HS-5 (cell line): Measurements from ENCODE around the gene ACSF2.
"Not testable (repeated sequence)": the region's sequence is repeated elsewhere in the genome, so short reads cannot be mapped to it uniquely, and the experiment has no call there.

Experiments used
- DNase-seq: peaks from one replicate; pipeline ENCODE4 v3.0.0-alpha.2; 2012; ENCODE audit warnings: low read depth

Gene ACSF2

GRCh38 chr17:50412188-50412732 is 13.8 kb upstream of the ACSF2 start:
- DNase-seq = no peak

DNA sequence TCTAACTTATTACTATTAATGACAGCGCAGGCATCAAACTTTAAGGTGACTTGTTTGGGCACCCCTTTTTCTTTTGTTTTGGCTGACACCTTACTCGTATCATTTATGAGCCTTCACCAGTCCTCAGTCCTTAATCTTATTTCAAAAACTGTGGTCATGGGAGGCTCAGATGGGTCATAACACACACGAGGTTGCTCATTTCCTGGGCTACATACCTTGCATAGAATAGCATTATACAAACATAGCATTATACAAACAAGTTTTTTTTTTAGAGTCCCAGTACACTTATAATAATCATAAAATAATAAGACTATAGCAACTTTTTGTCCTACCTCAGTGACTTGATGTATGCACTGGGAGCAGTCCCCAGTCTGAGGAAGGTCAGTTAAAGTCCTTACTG is 11.2 kb upstream of the ACSF2 start:
- no peak for DNase-seq

- DNase-seq = not testable (repeated sequence)
Measured at GRCh38 chr17:50419577-50419976, 6.4 kb upstream of the ACSF2 start.

GRCh38 chr17:50420419-50421112 is 5.5 kb upstream of the ACSF2 start:
- no peak for DNase-seq

DNA sequence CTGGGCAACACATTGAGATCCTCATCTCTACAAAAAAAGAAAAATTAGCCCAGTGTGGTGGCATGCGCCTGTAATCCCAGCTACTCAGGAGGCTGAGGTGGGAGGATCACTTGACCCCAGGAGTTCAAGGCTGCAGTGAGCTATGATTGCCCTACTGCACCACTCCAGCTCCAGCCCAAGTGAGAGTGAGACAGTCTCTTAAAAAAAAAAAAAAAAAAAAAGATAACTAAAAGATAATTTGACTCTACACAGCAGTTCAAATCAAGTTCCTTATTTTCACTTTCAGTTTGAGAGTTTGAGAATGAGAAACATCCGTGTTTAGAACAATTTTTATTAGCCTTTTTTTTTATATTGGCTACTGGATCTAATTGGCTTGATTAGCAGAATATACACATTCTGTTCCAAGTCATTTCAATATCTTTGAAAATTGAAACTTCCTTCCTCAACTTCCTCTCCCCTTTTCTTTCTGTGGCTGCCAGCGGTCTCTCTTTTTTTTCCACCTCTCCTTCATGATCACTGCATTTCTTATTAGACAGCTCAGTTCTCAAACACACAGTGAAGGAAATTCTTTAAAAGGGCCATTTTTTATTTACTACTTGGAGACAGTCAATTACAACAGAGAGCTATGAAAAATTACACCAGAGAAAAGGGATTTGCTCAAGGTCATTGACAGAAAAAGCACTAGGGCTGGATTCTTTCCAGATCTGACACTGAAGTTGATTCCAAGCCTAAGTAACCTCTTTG is 4.5 kb upstream of the ACSF2 start:
- no peak for DNase-seq

- no peak for DNase-seq
Measured at GRCh38 chr17:50422738-50423137, 3.3 kb upstream of the ACSF2 start.

GRCh38 chr17:50423553-50424159 is 2.4 kb upstream of the ACSF2 start:
- DNase-seq = peak; percentile 96

GRCh38 chr17:50424246-50424995 is 1.6 kb upstream of the ACSF2 start:
- DNase-seq = no peak

DNA sequence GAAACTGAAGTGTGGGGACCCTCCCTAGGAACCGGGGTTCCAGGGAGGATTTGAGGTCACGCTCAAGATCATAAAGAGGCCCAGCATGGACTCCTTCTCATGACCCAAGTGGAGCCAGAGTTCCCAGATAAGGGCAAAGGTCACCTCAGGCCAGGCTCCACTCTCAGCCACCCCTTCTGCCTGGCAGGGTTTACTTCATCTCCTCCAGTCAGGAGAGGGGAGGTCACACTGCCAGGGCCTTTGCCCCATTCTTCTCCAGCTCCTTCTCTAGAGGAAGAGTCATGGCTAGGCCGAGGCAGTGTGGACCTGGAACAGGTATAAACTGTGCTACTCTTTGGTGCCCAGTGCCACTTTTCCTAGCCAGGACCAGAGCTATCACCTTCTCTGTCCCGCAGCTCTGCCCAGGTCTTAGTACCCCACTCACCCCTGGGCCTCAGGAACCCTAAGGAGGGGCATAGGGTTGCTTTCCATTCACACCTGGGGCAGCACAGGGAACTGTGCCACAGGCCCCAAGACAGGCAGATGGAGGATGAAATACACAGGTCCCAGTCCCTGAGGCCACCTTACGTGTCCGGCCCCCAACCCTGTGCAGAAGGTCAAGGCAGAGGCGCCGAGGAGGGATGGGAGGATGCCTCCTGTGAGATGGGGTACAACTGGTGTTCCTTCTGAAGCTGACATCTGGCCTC is 879 bp upstream of the ACSF2 start:
- no peak for DNase-seq

GRCh38 chr17:50426472-50426782 is 409 bp downstream of the ACSF2 start:
- DNase-seq = no peak

DNA sequence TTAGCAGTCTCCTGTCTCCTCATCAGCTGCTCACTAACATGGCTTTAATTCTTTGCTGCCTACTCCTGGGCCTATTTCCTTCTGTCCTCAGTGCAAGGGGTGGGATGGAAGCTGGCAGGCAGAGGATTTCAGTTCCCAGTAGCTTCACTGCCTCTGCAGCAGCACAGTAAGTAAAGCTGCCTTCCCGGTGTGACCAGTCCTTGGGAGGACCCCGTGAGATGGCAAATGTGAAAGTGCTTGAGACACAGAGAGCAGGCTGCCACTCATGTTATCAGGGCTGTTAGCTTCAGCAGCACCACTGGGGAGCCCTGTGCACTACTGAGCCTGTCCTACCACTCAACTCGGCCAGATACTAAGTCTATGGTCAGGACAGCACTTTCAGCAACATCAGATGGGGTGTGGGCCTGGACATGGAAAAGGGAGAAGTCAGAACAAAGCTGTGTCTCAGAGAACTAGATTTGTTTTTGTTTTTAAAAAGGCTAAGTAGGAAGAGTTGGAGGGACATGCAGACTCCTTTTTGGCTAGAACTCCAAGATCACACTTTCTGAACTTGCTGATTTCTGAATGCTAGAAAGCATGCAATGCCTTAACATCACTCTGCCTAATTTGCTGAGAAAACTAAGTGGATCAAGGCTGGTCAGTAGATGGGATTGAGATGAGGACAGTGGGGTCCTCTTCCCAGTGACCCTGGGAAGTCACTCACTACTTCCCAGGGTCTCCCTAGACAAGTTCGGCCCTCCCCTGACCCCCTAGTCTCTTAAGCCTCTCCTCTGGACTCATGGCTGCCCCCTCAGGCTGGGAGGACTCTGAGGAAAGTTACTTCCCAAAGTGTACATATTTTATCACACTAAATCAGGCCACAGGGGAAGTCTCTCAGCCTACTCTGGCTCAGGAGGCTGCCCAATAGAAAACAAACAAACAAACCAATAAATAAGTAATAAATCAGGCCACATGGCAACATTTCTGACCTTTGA is 1.1 kb downstream of the ACSF2 start:
- no peak for DNase-seq

DNA sequence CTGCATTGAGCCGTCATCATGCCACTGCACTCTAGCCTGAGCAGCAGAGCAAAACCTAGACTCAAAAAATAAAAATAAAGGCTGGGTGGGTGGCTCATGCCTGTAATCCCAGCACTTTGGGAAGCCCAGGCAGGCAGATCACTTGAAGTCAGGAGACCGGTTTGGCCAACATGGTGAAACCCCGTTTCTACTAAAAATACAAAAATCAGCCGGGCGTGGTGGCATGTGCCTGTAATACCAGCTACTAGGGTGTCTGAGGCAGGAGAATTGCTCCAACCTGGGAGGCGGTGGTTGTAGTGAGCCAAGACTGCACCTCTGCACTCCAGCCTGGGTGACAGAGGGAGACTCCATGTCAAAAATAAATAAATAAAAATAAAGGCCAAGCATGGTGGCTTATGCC is 2.1 kb downstream of the ACSF2 start:
- DNase-seq = not testable (repeated sequence)

GRCh38 chr17:50428831-50429424 is 2.9 kb downstream of the ACSF2 start:
- DNase-seq = no peak

DNA sequence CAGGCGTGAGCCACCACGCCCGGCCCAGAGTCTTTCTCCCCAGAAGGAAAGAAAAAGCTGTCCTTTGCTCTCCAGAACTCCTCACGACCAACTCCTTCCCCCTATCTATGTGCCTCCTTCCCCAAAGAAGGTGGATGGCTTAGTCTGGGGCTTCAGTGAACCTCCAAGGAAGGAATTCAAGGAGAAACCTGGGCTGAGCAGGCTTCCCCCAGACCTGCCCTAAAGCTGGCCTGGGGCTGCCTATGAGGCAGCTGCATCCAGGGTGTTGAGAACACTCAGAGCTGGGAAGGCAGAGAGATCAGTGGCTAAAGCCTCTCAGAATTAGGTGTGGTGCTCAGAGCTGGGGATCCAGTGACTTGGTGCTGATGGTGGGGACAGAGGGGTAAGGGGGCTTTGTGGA is 3.8 kb downstream of the ACSF2 start:
- DNase-seq = no peak

GRCh38 chr17:50430821-50431618 is 5.0 kb downstream of the ACSF2 start:
- no peak for DNase-seq

DNA sequence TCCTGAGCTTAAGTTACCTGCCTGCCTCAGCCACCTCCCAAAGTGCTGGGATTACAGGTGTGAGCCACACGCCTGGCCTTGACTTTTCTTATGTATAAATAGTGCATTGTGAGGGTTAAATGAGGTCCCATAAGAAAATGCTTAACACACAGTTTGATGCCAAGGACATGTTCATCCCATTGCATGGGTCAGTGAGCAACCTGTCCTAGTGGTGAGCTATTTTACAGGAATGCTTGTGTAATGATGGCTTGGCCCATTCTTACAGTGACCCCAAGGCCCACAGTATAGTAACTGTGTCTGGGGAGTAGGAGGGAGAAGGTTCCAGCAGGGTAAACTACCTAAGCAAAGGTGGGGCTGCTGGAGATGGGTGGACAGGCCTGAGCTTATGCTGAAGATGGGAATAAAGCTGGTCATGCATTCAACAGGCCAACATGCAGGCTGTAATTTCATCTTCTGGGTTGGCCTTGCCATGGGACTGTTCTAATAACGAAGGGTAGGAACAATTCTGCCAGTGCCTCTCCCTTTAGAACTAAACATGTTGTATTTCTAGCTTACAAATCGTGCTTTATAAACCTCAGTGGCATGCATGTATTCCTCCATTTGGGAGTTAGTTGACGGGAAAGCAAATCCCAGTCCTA is 6.2 kb downstream of the ACSF2 start:
- DNase-seq = no peak

- no peak for DNase-seq
Measured at GRCh38 chr17:50437409-50437808, 11.4 kb downstream of the ACSF2 start.

DNA sequence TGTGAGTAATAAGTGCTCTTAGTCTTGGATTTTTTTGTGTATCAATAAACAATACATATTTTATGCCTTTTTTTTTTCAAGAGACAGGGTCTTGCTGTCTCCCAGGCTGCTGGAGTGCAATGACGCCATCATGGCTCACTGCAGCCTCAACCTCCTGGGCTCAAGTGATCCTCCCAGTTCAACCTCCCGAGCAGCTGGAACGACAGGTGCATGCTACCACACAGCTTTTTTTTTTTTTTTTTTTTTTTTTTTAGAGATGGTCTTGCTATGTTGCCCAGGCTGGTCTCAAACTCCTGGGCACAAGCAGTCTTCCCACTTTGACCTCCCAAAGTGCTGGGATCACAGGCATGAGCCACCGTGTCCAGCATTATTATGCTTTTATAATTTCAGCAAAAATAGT is 13.0 kb downstream of the ACSF2 start:
- DNase-seq = no peak
